ENCODE data around the gene HDGFL2.

HDGFL2 gene

GRCh38 chr19:4472174-4472974 lies at the start of gene HDGFL2:
Gene HDGFL2 (plus strand): TSS chr19:4472297. CDS start chr19:4472351, 54 bp downstream.
- DNase-seq (ENCODE audit: low read depth in 3 of 3), result peak in 1 of 3 experiments; percentile 89

GRCh38 chr19:4423416-4424126 lies 48.5 kb upstream of the HDGFL2 start:
- no peak for DNase-seq (ENCODE audit: low read depth in 3 of 3)

GRCh38 chr19:4425537-4425936 lies 46.6 kb upstream of the HDGFL2 start:
- no peak for DNase-seq (ENCODE audit: low read depth in 3 of 3)

- DNase-seq (ENCODE audit: low read depth in 3 of 3), result no peak
Measured at GRCh38 chr19:4428326-4428975, 43.6 kb upstream of the HDGFL2 start.

GRCh38 chr19:4429256-4429655 lies 42.8 kb upstream of the HDGFL2 start:
- DNase-seq (ENCODE audit: low read depth in 3 of 3), result no peak

GRCh38 chr19:4429771-4430171 lies 42.3 kb upstream of the HDGFL2 start:
- DNase-seq (ENCODE audit: low read depth in 3 of 3), result no peak

GRCh38 chr19:4430760-4431159 lies 41.3 kb upstream of the HDGFL2 start:
- DNase-seq (ENCODE audit: low read depth in 3 of 3), result no peak

- no peak for DNase-seq (ENCODE audit: low read depth in 3 of 3)
Measured at GRCh38 chr19:4431296-4431695, 40.8 kb upstream of the HDGFL2 start.

GRCh38 chr19:4431808-4432674 lies 40.1 kb upstream of the HDGFL2 start:
- no peak for DNase-seq (ENCODE audit: low read depth in 3 of 3)

GRCh38 chr19:4432918-4433506 lies 39.1 kb upstream of the HDGFL2 start:
- DNase-seq (ENCODE audit: low read depth in 3 of 3), result no peak

- DNase-seq (ENCODE audit: low read depth in 3 of 3), result no peak
Measured at GRCh38 chr19:4434391-4434790, 37.7 kb upstream of the HDGFL2 start.

- no peak for DNase-seq (ENCODE audit: low read depth in 3 of 3)
Measured at GRCh38 chr19:4436231-4436630, 35.9 kb upstream of the HDGFL2 start.

GRCh38 chr19:4437103-4437502 lies 35.0 kb upstream of the HDGFL2 start:
- no peak for DNase-seq (ENCODE audit: low read depth in 3 of 3)

- no peak for DNase-seq (ENCODE audit: low read depth in 3 of 3)
Measured at GRCh38 chr19:4439243-4439642, 32.9 kb upstream of the HDGFL2 start.

GRCh38 chr19:4441994-4442818 lies 29.9 kb upstream of the HDGFL2 start:
- no peak for DNase-seq (ENCODE audit: low read depth in 3 of 3)

GRCh38 chr19:4442819-4443146 lies 29.3 kb upstream of the HDGFL2 start:
- DNase-seq (ENCODE audit: low read depth in 3 of 3), result no peak

- DNase-seq (ENCODE audit: low read depth in 3 of 3), result no peak
Measured at GRCh38 chr19:4443188-4443587, 28.9 kb upstream of the HDGFL2 start.

- DNase-seq (ENCODE audit: low read depth in 3 of 3), result no peak
Measured at GRCh38 chr19:4443966-4444764, 27.9 kb upstream of the HDGFL2 start.
